HG02870 (cell line): ENCODE data around the gene ADAM12.

Experiments used
- ATAC-seq: cut with Tn5 transposase; IDR thresholded peaks from one replicate; pipeline ENCODE4 v1.9.1; 2021; ENCODE audit warnings: mild to moderate bottlenecking, moderate library complexity; ENCODE audit not compliant: unreplicated experiment

ADAM12 gene

GRCh38 chr10:126216632-126216961 lies 171.7 kb downstream of the ADAM12 start:
- ATAC-seq, result no peak

- ATAC-seq, result no peak
Measured at GRCh38 chr10:126215746-126216631, 172.3 kb downstream of the ADAM12 start.

- ATAC-seq, result no peak
Measured at GRCh38 chr10:126214679-126215078, 173.6 kb downstream of the ADAM12 start.

- ATAC-seq, result no peak
Measured at GRCh38 chr10:126214021-126214420, 174.3 kb downstream of the ADAM12 start.

- ATAC-seq, result no peak
Measured at GRCh38 chr10:126212738-126213137, 175.5 kb downstream of the ADAM12 start.

GRCh38 chr10:126210051-126210651 lies 178.1 kb downstream of the ADAM12 start:
- ATAC-seq, result no peak

GRCh38 chr10:126209451-126209850 lies 178.8 kb downstream of the ADAM12 start:
- ATAC-seq, result no peak

- ATAC-seq, result no peak
Measured at GRCh38 chr10:126208726-126209302, 179.5 kb downstream of the ADAM12 start.

- no peak for ATAC-seq
Measured at GRCh38 chr10:126207851-126208250, 180.4 kb downstream of the ADAM12 start.

GRCh38 chr10:126207313-126207771 lies 180.9 kb downstream of the ADAM12 start:
- no peak for ATAC-seq

- no peak for ATAC-seq
Measured at GRCh38 chr10:126205486-126206205, 182.6 kb downstream of the ADAM12 start.

GRCh38 chr10:126204320-126204719 lies 184.0 kb downstream of the ADAM12 start:
- ATAC-seq, result no peak

GRCh38 chr10:126203746-126204145 lies 184.5 kb downstream of the ADAM12 start:
- ATAC-seq, result no peak

- ATAC-seq, result no peak
Measured at GRCh38 chr10:126201603-126202002, 186.7 kb downstream of the ADAM12 start.

GRCh38 chr10:126199221-126199998 lies 188.9 kb downstream of the ADAM12 start:
- ATAC-seq, result no peak

GRCh38 chr10:126198681-126199080 lies 189.6 kb downstream of the ADAM12 start:
- ATAC-seq, result no peak

GRCh38 chr10:126197036-126197543 lies 191.2 kb downstream of the ADAM12 start:
- no peak for ATAC-seq

GRCh38 chr10:126196281-126196680 lies 192.0 kb downstream of the ADAM12 start:
- ATAC-seq, result no peak

GRCh38 chr10:126191192-126191591 lies 197.1 kb downstream of the ADAM12 start:
- no peak for ATAC-seq

- ATAC-seq, result no peak
Measured at GRCh38 chr10:126188679-126189200, 199.5 kb downstream of the ADAM12 start.
